Measurements from ENCODE around the gene S100Z.

DNA sequence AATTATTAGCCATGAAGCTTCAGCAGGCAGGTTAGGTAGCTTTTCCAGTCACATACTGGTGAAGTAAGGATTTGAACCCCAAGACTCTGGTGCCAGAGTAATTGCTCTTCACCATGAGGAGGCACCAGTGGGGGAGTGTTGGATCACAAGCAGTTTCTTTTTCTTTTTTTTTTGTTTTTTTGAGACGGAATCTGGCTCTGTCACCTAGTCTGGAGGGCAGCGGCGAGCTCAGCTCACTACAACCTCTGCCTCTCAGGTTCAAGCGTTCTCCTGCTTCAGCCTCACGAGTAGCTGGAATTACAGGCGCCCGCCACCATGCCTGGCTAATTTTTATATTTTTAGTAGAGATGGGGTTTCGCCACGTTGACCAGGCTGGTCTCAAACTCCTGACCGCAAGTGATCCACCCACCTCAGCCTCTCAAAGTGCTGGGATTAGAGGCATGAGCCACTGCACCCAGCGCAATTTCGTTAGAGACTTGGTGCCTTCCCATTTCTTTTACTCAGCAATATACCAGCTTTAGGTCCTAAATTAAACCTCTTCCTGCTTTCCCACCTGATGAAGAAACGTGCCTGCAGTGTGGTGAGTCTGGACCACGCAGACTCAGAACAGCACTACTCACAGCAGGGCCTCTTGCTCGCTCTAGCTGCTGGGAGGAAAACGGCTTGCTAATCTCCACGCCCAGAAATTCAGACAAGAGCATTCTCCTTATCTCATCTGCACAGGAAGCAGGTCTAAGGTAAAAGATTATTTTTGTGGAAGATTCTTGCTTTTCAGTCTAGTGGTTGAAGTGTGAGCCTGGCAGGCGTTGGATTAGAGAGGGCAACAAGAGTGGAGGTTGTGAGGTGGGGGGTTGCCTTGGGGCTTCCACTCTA, at the start of gene S100Z:
- TF ChIP-seq, protein P1, sequence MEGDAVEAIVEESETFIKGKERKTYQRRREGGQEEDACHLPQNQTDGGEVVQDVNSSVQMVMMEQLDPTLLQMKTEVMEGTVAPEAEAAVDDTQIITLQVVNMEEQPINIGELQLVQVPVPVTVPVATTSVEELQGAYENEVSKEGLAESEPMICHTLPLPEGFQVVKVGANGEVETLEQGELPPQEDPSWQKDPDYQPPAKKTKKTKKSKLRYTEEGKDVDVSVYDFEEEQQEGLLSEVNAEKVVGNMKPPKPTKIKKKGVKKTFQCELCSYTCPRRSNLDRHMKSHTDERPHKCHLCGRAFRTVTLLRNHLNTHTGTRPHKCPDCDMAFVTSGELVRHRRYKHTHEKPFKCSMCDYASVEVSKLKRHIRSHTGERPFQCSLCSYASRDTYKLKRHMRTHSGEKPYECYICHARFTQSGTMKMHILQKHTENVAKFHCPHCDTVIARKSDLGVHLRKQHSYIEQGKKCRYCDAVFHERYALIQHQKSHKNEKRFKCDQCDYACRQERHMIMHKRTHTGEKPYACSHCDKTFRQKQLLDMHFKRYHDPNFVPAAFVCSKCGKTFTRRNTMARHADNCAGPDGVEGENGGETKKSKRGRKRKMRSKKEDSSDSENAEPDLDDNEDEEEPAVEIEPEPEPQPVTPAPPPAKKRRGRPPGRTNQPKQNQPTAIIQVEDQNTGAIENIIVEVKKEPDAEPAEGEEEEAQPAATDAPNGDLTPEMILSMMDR (IDR thresholded peaks at IDR 0.05) = no peak
- TF ChIP-seq EP300 (IDR thresholded peaks at IDR 0.05) = no peak
